Natural killer cell treated with Interleukin-12 subunit alpha and Interleukin-12 subunit beta and Interleukin-15 and Interleukin-18, amount 100 ng/mL, for 72 hours (primary cell): ENCODE data around the gene FICD. TPM values are rescaled to one million over a fixed set of nuclear protein-coding genes. Genes with fewer than 3 reads are reported as not detected.
A peak's percentile ranks its signal among the peaks of the same experiment; 100 is the strongest.

Experiments
- ATAC-seq, 2 donors: fragments of 150-1000 bp; cut with Tn5 transposase in 1 of 2; sonication (Bioruptor Pico), chemical (Tn5 transposase) in 1 of 2; 2 replicates each; pipeline ENCODE4 v1.10.0; 2021
- DNase-seq: peaks from one replicate; pipeline ENCODE4 v3.0.0; 2022; ENCODE audit warnings: low spot score
- H3K27ac Mint-ChIP-seq, 2 donors: 1 replicate in 1 of 2; 2 replicates in 1 of 2; pipeline ENCODE4 v1.8.0; 2022; ENCODE audit warnings: mixed read lengths in 2 of 2, mild to moderate bottlenecking in 1 of 2, moderate library complexity in 1 of 2
- H3K27me3 Mint-ChIP-seq, 2 donors: 1 replicate in 1 of 2; 2 replicates in 1 of 2; pipeline ENCODE4 v1.8.0; 2022; ENCODE audit warnings: mixed read lengths in 2 of 2
- H3K36me3 Mint-ChIP-seq: one replicate; pipeline ENCODE4 v1.8.0; 2022; ENCODE audit warnings: mixed read lengths
- H3K4me1 Mint-ChIP-seq, 2 donors: 1 replicate in 1 of 2; 2 replicates in 1 of 2; pipeline ENCODE4 v1.8.0; 2022; ENCODE audit warnings: low read depth in 2 of 2, mixed read lengths in 2 of 2, mild to moderate bottlenecking in 1 of 2
- H3K4me3 Mint-ChIP-seq: one replicate; pipeline ENCODE4 v1.8.0; 2022; ENCODE audit warnings: mixed read lengths
- H3K9me3 Mint-ChIP-seq: 2 replicates; pipeline ENCODE4 v1.8.0; 2022; ENCODE audit warnings: mixed read lengths
- total RNA-seq, 2 donors: library from RNA; stranded (reverse); gene quantifications; one replicate each; pipeline ENCODE4 v1.2.3, GENCODE V29; 2022

FICD gene
- total RNA-seq, 2 donors from 2014 or later: 14.9 to 16.5 TPM

DNA sequence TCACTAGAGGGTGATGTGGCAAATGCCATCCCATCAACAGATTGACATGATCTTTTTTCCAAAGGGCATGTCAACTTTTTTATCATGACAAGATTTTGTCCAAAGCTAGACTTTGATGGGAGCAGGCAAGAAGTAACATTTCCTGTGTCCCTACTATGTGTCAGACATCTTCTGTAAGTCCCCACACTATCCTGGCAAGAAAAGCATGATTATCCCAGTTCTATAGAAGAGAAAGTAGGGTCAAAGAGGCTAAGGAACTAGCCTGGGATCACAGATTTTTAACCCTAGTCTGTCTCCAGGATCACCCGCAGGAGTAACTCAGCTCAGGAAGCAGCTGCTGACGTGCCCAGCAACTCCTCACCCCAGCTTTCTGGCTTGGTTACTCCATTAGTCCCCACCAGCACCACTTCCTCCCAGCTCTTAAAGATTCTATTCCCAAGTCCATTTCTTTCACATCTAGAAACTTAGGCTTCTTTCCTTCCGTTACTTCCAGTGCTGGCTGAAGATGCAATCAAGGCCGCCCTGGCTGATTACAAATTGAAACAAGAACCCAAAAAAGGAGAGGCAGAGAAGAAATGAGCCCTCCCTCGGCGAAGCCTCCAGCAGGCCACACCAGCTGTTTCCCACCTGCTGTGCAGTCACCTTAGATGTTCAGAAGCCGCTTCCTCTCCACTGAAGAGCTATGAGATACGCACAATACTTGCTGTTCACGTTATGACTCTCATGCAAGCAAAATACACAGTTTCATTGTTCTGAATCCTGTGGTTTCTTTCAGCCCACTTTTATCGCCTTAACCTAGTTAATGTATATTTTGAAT, 53.5 kb downstream of the FICD start:
- Mint-ChIP-seq H3K27me3 (no peaks in the 10 kb centered on the region), H3K9me3 (no peaks in the 10 kb centered on the region), H3K4me1 (peaks cover 27 to 49% of the 10 kb centered on the region in 2 donors), H3K27ac (peak overlapping the region; percentile 87 to 92), H3K36me3 (peaks cover 30% of the 10 kb centered on the region), H3K4me3 (peak overlapping the region; percentile 70)
- ATAC-seq: peak; percentile 66 to 86
- DNase-seq: no peak

Other genes starting within 250 kb of the FICD start
- gene CMKLR1, start 176.0 kb upstream of the FICD start, total RNA-seq: 1 to 10 TPM in 1 of 2 donors, under 1 TPM in 1; 0.26 to 1.1 TPM
- 100 to 1,000 TPM; 105 to 127 TPM for gene SART3, start 45.9 kb downstream of the FICD start, total RNA-seq
- 10 to 100 TPM; 66.1 to 85.3 TPM for gene ISCU, start 47.3 kb downstream of the FICD start, total RNA-seq
- not detected for gene TMEM119, start 82.8 kb downstream of the FICD start, total RNA-seq
- 10 to 100 TPM; 26.5 to 34.6 TPM for gene SELPLG, start 118.6 kb downstream of the FICD start, total RNA-seq
- gene CORO1C, start 216.2 kb downstream of the FICD start, total RNA-seq: 10 to 100 TPM; 68.9 to 69.5 TPM